ENCODE data around the gene THSD7A. TPM values are rescaled to one million over a fixed set of nuclear protein-coding genes. Genes with fewer than 3 reads are reported as not detected.

Gene THSD7A
- total RNA-seq, 1 experiment from 2014 or later: 0.64 TPM

GRCh38 chr7:11416641-11417458 lies 415.1 kb downstream of the THSD7A start:
- no TSS peak for BruUV-seq (replicated peaks)
- no peaks in the 10 kb centered on the region for H3K27me3 ChIP-seq (replicated peaks; ENCODE audit: insufficient read depth, low read depth, low read length, poor library complexity)
- no peaks in the 10 kb centered on the region for H3K36me3 ChIP-seq (ENCODE audit: insufficient read depth, low read length, poor library complexity, severe bottlenecking)
- POLR2A ChIA-PET (ENCODE audit: low non-redundant PET): no interaction called here
- H3K9me3 ChIP-seq (ENCODE audit: low read depth, low read length, poor library complexity, severe bottlenecking): no peaks in the 10 kb centered on the region
- no peak overlapping the region for H3K27ac ChIP-seq (ENCODE audit: low read depth, low read length, poor library complexity, severe bottlenecking)
- H3K4me3 ChIP-seq (ENCODE audit: low read depth, low read length, poor library complexity, severe bottlenecking): no peak overlapping the region
- DNase-seq (ENCODE audit: low spot score): no peak
- CTCF ChIA-PET: no interaction called here
- intact Hi-C loops (cut with micrococcal nuclease; ENCODE audit: unreplicated experiment): no loop called here
- TF ChIP-seq EZH2 (IDR thresholded peaks at IDR 0.05; ENCODE audit: borderline replicate concordance, low read depth, low read length, poor library complexity, severe bottlenecking): no peak
- no peak for TF ChIP-seq CTCF (conservative IDR thresholded peaks at IDR 0.05; ENCODE audit: low read depth, low read length)
- no peaks in the 10 kb centered on the region for H3K4me1 ChIP-seq (ENCODE audit: insufficient read depth, low read length, poor library complexity, severe bottlenecking)

GRCh38 chr7:11415101-11415500 lies 416.9 kb downstream of the THSD7A start:
- ChIA-PET CTCF (no interaction called here), POLR2A (ENCODE audit: low non-redundant PET) (no interaction called here)
- Histone ChIP-seq H3K36me3 (ENCODE audit: insufficient read depth, low read length, poor library complexity, severe bottlenecking) (no peaks in the 10 kb centered on the region), H3K9me3 (ENCODE audit: low read depth, low read length, poor library complexity, severe bottlenecking) (no peaks in the 10 kb centered on the region), H3K4me3 (ENCODE audit: low read depth, low read length, poor library complexity, severe bottlenecking) (no peak overlapping the region), H3K27me3 (replicated peaks; ENCODE audit: insufficient read depth, low read depth, low read length, poor library complexity) (no peaks in the 10 kb centered on the region), H3K27ac (ENCODE audit: low read depth, low read length, poor library complexity, severe bottlenecking) (no peak overlapping the region), H3K4me1 (ENCODE audit: insufficient read depth, low read length, poor library complexity, severe bottlenecking) (no peaks in the 10 kb centered on the region)
- BruUV-seq (replicated peaks): no TSS peak
- TF ChIP-seq CTCF (conservative IDR thresholded peaks at IDR 0.05; ENCODE audit: low read depth, low read length) (no peak), EZH2 (IDR thresholded peaks at IDR 0.05; ENCODE audit: borderline replicate concordance, low read depth, low read length, poor library complexity, severe bottlenecking) (no peak)
- no peak for DNase-seq (ENCODE audit: low spot score)
- intact Hi-C loops (cut with micrococcal nuclease; ENCODE audit: unreplicated experiment): no loop called here

- ChIA-PET CTCF (no interaction called here), POLR2A (ENCODE audit: low non-redundant PET) (no interaction called here)
- TF ChIP-seq CTCF (conservative IDR thresholded peaks at IDR 0.05; ENCODE audit: low read depth, low read length) (no peak), EZH2 (IDR thresholded peaks at IDR 0.05; ENCODE audit: borderline replicate concordance, low read depth, low read length, poor library complexity, severe bottlenecking) (no peak)
- Histone ChIP-seq H3K27ac (ENCODE audit: low read depth, low read length, poor library complexity, severe bottlenecking) (no peak overlapping the region), H3K4me1 (ENCODE audit: insufficient read depth, low read length, poor library complexity, severe bottlenecking) (no peaks in the 10 kb centered on the region), H3K27me3 (replicated peaks; ENCODE audit: insufficient read depth, low read depth, low read length, poor library complexity) (no peaks in the 10 kb centered on the region), H3K36me3 (ENCODE audit: insufficient read depth, low read length, poor library complexity, severe bottlenecking) (no peaks in the 10 kb centered on the region), H3K4me3 (ENCODE audit: low read depth, low read length, poor library complexity, severe bottlenecking) (no peak overlapping the region), H3K9me3 (ENCODE audit: low read depth, low read length, poor library complexity, severe bottlenecking) (no peaks in the 10 kb centered on the region)
- BruUV-seq (replicated peaks): no TSS peak
- intact Hi-C loops (cut with micrococcal nuclease; ENCODE audit: unreplicated experiment): no loop called here
- DNase-seq (ENCODE audit: low spot score): no peak
Observed at GRCh38 chr7:11413901-11414300, 418.1 kb downstream of the THSD7A start.
